HEK293T (cell line): ENCODE measurements around the gene SEMA3E.

Experiments used
- BHLHE40 ChIP-seq: fragments of 450-650 bp; IDR thresholded peaks from 2 replicates; pipeline ENCODE4 v1.6.1; 2016; ENCODE audit warnings: mild to moderate bottlenecking, moderate library complexity, borderline replicate concordance
- ELF4 ChIP-seq: fragments of 450-650 bp; IDR thresholded peaks from 2 replicates; pipeline ENCODE4 v1.6.1; 2017; ENCODE audit warnings: antibody characterized with exemption
- FOXA1 ChIP-seq: fragments of 450-650 bp; IDR thresholded peaks from 2 replicates; pipeline ENCODE4 v1.6.1; 2016; ENCODE audit warnings: mild to moderate bottlenecking
- FOXK2 ChIP-seq: fragments of 450-650 bp; IDR thresholded peaks from 2 replicates; pipeline ENCODE4 v1.6.1; 2016; ENCODE audit warnings: mild to moderate bottlenecking
- FOXM1 ChIP-seq: fragments of 450-650 bp; IDR thresholded peaks from 2 replicates; pipeline ENCODE4 v1.6.1; 2017; ENCODE audit warnings: mild to moderate bottlenecking, borderline replicate concordance
- HDGF ChIP-seq: fragments of 450-650 bp; IDR thresholded peaks from 2 replicates; pipeline ENCODE4 v1.6.1; 2017; ENCODE audit warnings: antibody characterized with exemption, borderline replicate concordance
- PKNOX1 ChIP-seq: fragments of 450-650 bp; IDR thresholded peaks from 2 replicates; pipeline ENCODE4 v1.6.1; 2016
- SP1 ChIP-seq: fragments of 450-650 bp; IDR thresholded peaks from 2 replicates; pipeline ENCODE4 v1.6.1; 2017
- TARDBP ChIP-seq: fragments of 450-650 bp; IDR thresholded peaks from 2 replicates; pipeline ENCODE4 v1.6.1; 2016
- ZNF384 ChIP-seq: fragments of 450-650 bp; IDR thresholded peaks from 2 replicates; pipeline ENCODE4 v1.6.1; 2016

DNA sequence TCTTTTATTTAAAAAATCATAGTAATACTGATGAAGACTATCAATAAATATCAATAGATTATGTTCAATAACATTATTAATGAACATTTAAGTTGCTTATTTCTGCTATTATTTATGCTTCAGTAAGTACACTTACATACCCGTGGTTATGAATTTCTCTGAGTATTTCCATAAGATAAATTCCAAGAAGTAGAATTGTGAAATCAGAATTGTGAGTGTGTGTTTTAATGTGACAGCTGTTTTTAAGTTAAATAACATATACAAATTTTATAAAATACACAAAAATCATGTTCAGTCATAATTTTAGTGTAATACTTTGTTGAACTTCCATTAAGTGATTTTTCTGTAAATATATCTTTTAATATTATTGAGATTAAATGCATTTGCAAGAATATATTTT is 37.5 kb upstream of the SEMA3E start:
- no peak for TF ChIP-seq FOXK2
- no peak for TF ChIP-seq BHLHE40
- TF ChIP-seq SP1, result no peak
- no peak for TF ChIP-seq FOXA1
- no peak for TF ChIP-seq TARDBP
- TF ChIP-seq PKNOX1, result no peak
- TF ChIP-seq HDGF, result no peak
- TF ChIP-seq ELF4, result no peak
- no peak for TF ChIP-seq FOXM1
- TF ChIP-seq ZNF384, result no peak
